Peyer's patch (tissue), 4 donors: ENCODE measurements around the gene MRPL49.

Experiments
- POLR2A ChIP-seq, 2 donors: fragments of 450-650 bp; IDR thresholded peaks; one replicate each; pipeline ENCODE4 v1.5.1; 2017; ENCODE audit warnings: antibody characterized with exemption in 2 of 2, mild to moderate bottlenecking in 2 of 2, moderate library complexity in 2 of 2
- TF ChIP-seq, protein P1 (sequence below), 6 experiments: fragments of 450-650 bp in 4 of 6; fragments of 200-600 bp in 2 of 6; sonication (generic) in 1 of 6; IDR thresholded peaks; one replicate each; pipeline ENCODE4 v1.5.1; 2017 to 2019; ENCODE audit warnings: antibody characterized with exemption in 6 of 6, mild to moderate bottlenecking in 3 of 6, moderate library complexity in 1 of 6

DNA sequence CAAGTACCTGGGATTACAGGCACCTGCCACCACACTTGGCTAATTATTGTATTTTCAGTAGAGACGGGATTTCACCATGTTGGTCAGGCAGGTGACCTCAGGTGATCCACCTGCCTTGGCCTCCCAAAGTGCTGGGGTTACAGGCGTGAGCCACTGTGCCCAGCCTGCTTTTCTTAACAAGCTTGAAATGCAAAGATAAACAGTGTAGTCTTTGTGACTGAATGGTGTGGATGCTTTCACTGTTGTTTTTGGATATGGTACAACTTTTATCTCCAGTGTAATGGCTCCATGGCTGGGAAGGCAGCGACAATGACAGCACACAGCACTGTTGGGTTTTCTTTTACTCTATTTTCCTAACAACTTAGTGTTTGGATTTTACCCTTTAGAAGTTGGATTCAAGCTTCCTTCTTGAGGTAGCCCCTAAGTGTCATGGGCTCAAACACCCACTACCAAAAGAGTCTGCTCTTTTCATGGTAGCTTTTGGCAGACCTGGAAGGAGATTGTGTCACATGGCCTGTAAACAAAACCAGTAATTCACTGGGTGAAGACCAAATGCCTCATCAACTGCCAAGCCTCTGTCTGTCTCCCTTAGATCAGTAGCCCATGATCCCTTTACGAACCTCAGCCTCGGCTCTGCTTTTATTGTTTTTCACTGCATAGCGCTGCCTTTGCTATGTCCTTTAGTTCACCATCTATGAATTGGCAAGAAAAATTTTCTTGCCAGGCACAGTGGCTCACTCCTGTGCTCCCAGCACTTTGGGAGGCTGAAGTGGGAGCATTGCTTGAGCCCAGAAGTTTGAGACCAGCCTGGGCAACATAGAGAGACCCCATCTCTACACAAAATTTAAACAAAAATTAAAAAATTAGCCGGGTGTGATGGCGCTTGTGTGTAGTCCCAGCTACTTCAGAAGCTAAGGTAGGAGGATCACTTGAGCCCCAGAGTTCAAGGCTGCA lies 19.7 kb upstream of the MRPL49 start:
- no peak for TF ChIP-seq POLR2A (IDR thresholded peaks at IDR 0.05)
- TF ChIP-seq, protein P1, sequence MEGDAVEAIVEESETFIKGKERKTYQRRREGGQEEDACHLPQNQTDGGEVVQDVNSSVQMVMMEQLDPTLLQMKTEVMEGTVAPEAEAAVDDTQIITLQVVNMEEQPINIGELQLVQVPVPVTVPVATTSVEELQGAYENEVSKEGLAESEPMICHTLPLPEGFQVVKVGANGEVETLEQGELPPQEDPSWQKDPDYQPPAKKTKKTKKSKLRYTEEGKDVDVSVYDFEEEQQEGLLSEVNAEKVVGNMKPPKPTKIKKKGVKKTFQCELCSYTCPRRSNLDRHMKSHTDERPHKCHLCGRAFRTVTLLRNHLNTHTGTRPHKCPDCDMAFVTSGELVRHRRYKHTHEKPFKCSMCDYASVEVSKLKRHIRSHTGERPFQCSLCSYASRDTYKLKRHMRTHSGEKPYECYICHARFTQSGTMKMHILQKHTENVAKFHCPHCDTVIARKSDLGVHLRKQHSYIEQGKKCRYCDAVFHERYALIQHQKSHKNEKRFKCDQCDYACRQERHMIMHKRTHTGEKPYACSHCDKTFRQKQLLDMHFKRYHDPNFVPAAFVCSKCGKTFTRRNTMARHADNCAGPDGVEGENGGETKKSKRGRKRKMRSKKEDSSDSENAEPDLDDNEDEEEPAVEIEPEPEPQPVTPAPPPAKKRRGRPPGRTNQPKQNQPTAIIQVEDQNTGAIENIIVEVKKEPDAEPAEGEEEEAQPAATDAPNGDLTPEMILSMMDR (IDR thresholded peaks at IDR 0.05) = no peak
